ENCODE results near the gene ASCL2. TPM values are rescaled to one million over a fixed set of nuclear protein-coding genes. Genes with fewer than 3 reads are reported as not detected.

Gene ASCL2
- total RNA-seq, 1 experiment from 2014 or later: 0.35 TPM

- peaks cover 10 to 13% of the 10 kb centered on the region in 2 experiments for H3K9me3 Mint-ChIP-seq
- Histone ChIP-seq H3K27ac (ENCODE audit: insufficient read length, low read depth, low read length) (no peak overlapping the region), H3K9ac (ENCODE audit: extremely low read depth, insufficient read length, low read length) (no peak overlapping the region), H3K27me3 (ENCODE audit: insufficient read depth, low read length) (peaks cover 1% of the 10 kb centered on the region; the same call in 1 of the 2 replicates), H4K5ac (ENCODE audit: insufficient read length, low read depth, low read length) (no peak overlapping the region), H3K79me2 (ENCODE audit: insufficient read depth, low read length) (no peaks in the 10 kb centered on the region), H4K20me1 (ENCODE audit: control insufficient read depth, insufficient read depth, insufficient read length) (no peaks in the 10 kb centered on the region), H3K79me1 (ENCODE audit: insufficient read depth, low read depth, low read length, poor library complexity, severe bottlenecking) (no peaks in the 10 kb centered on the region), H3K9me3 (ENCODE audit: control insufficient read depth, low read depth, low read length) (no peaks in the 10 kb centered on the region), H3K4ac (ENCODE audit: low read depth, low read length) (no peak overlapping the region), H2BK15ac (ENCODE audit: low read depth, low read length) (no peak overlapping the region), H4K91ac (ENCODE audit: insufficient read length, low read depth, low read length) (no peak overlapping the region), H2AK5ac (ENCODE audit: insufficient read length, low read length) (no peak overlapping the region), H2BK5ac (ENCODE audit: insufficient read length, low read length) (no peak overlapping the region), H3K18ac (ENCODE audit: insufficient read length, low read depth, low read length) (no peak overlapping the region), H3K4me1 (ENCODE audit: insufficient read depth, low read length) (no peaks in the 10 kb centered on the region; the same call in 1 of the 2 replicates), H2BK12ac (ENCODE audit: insufficient read length, low read depth, low read length) (no peak overlapping the region), H3K23ac (ENCODE audit: insufficient read length, low read depth, low read length) (no peak overlapping the region), H2BK120ac (ENCODE audit: low read depth, low read length, poor library complexity, severe bottlenecking) (no peak overlapping the region), H3K56ac (ENCODE audit: insufficient read length, low read depth, low read length) (no peak overlapping the region), H3T11ph (ENCODE audit: low read length) (no peak overlapping the region), H4K8ac (replicated peaks; ENCODE audit: insufficient read length, low read depth, low read length) (no peak overlapping the region), H3K14ac (ENCODE audit: insufficient read depth, low read length) (no peak overlapping the region), H2BK20ac (ENCODE audit: low read depth, low read length, poor library complexity, severe bottlenecking) (no peak overlapping the region), H3K23me2 (ENCODE audit: insufficient read length, low read depth, low read length, poor library complexity, severe bottlenecking) (no peaks in the 10 kb centered on the region), H3K4me2 (ENCODE audit: insufficient read depth, insufficient read length, low read length) (no peak overlapping the region), H2AFZ (ENCODE audit: low read length) (no peak overlapping the region)
- H3K4me3 Mint-ChIP-seq: no peak overlapping the region
- peaks cover 0 to 9% (median 2%) of the 10 kb centered on the region in 3 experiments; a peak in 4 of 7 replicates for H3K36me3 Mint-ChIP-seq (ENCODE audit: insufficient read depth in 1 of 3, low read depth in 3 of 3)
- TF ChIP-seq, protein P1, sequence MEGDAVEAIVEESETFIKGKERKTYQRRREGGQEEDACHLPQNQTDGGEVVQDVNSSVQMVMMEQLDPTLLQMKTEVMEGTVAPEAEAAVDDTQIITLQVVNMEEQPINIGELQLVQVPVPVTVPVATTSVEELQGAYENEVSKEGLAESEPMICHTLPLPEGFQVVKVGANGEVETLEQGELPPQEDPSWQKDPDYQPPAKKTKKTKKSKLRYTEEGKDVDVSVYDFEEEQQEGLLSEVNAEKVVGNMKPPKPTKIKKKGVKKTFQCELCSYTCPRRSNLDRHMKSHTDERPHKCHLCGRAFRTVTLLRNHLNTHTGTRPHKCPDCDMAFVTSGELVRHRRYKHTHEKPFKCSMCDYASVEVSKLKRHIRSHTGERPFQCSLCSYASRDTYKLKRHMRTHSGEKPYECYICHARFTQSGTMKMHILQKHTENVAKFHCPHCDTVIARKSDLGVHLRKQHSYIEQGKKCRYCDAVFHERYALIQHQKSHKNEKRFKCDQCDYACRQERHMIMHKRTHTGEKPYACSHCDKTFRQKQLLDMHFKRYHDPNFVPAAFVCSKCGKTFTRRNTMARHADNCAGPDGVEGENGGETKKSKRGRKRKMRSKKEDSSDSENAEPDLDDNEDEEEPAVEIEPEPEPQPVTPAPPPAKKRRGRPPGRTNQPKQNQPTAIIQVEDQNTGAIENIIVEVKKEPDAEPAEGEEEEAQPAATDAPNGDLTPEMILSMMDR (conservative IDR thresholded peaks at IDR 0.05): no peak
- H3K27me3 Mint-ChIP-seq (ENCODE audit: low read depth): peaks cover 70% of the 10 kb centered on the region
- DNase-seq: no peak
- no CpG with 5 or more reads among the region's 1 CpG for WGBS (ENCODE audit: extremely low coverage, insufficient read length, low lambda C conversion rate)
- peaks cover 20 to 23% of the 10 kb centered on the region in 2 experiments for H3K4me1 Mint-ChIP-seq
- H3K27ac Mint-ChIP-seq: no peak overlapping the region
Observed at GRCh38 chr11:2221591-2221990, 48.8 kb downstream of the ASCL2 start.

Measured in H9 (cell line).